Adrenal gland (tissue), 12 donors: ENCODE measurements around the gene SPON2. TPM values are rescaled to one million over a fixed set of nuclear protein-coding genes. Genes with fewer than 3 reads are reported as not detected.
A peak's percentile ranks its signal among the peaks of the same experiment; 100 is the strongest.

Experiments used
- DNase-seq, 7 donors: peaks; one replicate each; pipeline ENCODE4 v3.0.0-alpha.2; 2019 to 2020
- H3K27ac ChIP-seq, 5 donors: fragments of 200-600 bp; sonication (generic) in 4 of 5; 1 replicate in 3 of 5; 2 replicates in 2 of 5; pipeline versions ENCODE4 v1.5.1 to v1.8.0; 2016 to 2020; ENCODE audit warnings: mild to moderate bottlenecking in 1 of 5
- H3K27me3 ChIP-seq: fragments of 200-600 bp; 2 replicates; pipeline ENCODE4 v1.8.0; 2021
- H3K36me3 ChIP-seq, 2 donors: fragments of 200-600 bp; replicated peaks in 1 of 2; 1 replicate in 1 of 2; 2 replicates in 1 of 2; pipeline versions ENCODE4 v1.5.1 to v1.8.0; 2018 to 2022
- H3K4me1 ChIP-seq, 2 donors: fragments of 200-600 bp; replicated peaks in 1 of 2; 1 replicate in 1 of 2; 2 replicates in 1 of 2; pipeline versions ENCODE4 v1.5.1 to v1.8.0; 2018 to 2021
- H3K4me3 ChIP-seq, 4 donors: fragments of 200-600 bp; sonication (generic) in 3 of 4; one replicate each; pipeline ENCODE4 v1.5.1; 2016 to 2018
- H3K9me3 ChIP-seq, 3 donors: fragments of 200-600 bp; sonication (generic) in 1 of 3; replicated peaks in 1 of 3; 1 replicate in 2 of 3; 2 replicates in 1 of 3; pipeline versions ENCODE4 v1.5.1 to v1.8.0; 2016 to 2021
- POLR2A ChIP-seq, 2 donors: fragments of 450-650 bp; IDR thresholded peaks; one replicate each; pipeline ENCODE4 v1.6.1; 2017; ENCODE audit warnings: antibody characterized with exemption in 2 of 2, mild to moderate bottlenecking in 2 of 2, moderate library complexity in 1 of 2
- WGBS, 4 donors: extraction: QIAGEN DNeasy Blood & Tissue Kit in 2 of 4; methylation state at CpG; one replicate each; pipeline versions ENCODE4 v1.1.5 to v1.1.7; 2013 to 2017; 5-methylcytosine and 5-hydroxymethylcytosine counted together
- intact Hi-C, 2 donors: fragments of 100-400 bp; cut with DNase I; formaldehyde crosslinking; loops; one replicate each; pipeline versions ENCODE4 v1.14.1 to v1.15.0; 2022 to 2023
- polyA plus RNA-seq, 3 donors: library from polyadenylated mRNA; stranded (reverse); fragments of 200-250 nt in 2 of 3; fragments of 350-450 nt in 1 of 3; fragmentation: Illumina TruSeq in 1 of 3; extraction: RNeasy Lipid Tissue Mini Kit (QIAGEN cat#74804) in 1 of 3; gene quantifications; one replicate each; pipeline ENCODE4 v1.2.3, GENCODE V29; 2013 to 2014
- total RNA-seq, 9 donors: library from RNA; depleted of rRNA in 4 of 9; stranded (reverse); fragments of >200 nt in 4 of 9; fragments of 120-200 nt in 1 of 9; fragmentation: NEBNext Ultra II Directional in 1 of 9; extraction: Animal tissue kit (Norgen Biotek cat#: 25700) in 1 of 9; gene quantifications; one replicate each; pipeline versions ENCODE4 v1.1.0 to v1.2.4, GENCODE V29; 2013 to 2023
- TF ChIP-seq, protein P1 (sequence below), 6 experiments: fragments of 450-650 bp in 4 of 6; fragments of 200-600 bp in 2 of 6; sonication (generic) in 1 of 6; IDR thresholded peaks; 1 replicate in 5 of 6; 2 replicates in 1 of 6; pipeline versions ENCODE4 v1.5.1 to v1.8.0; 2016 to 2021; ENCODE audit warnings: antibody characterized with exemption in 6 of 6, mild to moderate bottlenecking in 2 of 6, moderate library complexity in 1 of 6
- donor health status: healthy with polysubstance abuse.
- donor health status: Bipolar disorder and iron deficiency.
- donor health status: DM: yes; HTN: yes; CAD: no.
- donor health status: DM: no; HTN: no; CAD: no.
- donor health status: DM: no; HTN: no; CAD: no.
- donor health status: DM: yes; HTN: yes; CAD: no.

Gene SPON2
- total and polyA plus RNA-seq, 12 donors: 4.1 to 206 (median 73.3) TPM

DNA sequence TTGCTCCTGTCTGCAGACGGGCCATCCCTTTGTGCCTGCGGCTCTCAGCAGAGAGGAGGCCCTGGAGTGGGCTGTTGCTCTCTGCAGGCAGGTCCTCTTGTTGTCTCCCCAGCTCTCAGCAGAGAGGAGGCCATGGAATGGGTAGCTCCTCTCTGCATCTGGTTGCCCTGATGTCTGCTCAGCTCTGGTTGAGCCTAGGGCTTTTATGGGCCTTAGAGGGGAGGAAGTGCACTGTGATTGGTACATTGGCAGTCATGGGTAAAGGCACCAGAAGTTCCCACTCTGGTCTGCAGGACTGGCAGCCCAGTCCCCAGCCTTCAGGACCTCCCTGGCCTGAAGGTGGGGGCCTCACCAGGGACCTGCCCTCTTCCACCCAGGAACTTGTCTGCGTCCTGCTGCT, 21.5 kb downstream of the SPON2 start:
- TF ChIP-seq, protein P1, sequence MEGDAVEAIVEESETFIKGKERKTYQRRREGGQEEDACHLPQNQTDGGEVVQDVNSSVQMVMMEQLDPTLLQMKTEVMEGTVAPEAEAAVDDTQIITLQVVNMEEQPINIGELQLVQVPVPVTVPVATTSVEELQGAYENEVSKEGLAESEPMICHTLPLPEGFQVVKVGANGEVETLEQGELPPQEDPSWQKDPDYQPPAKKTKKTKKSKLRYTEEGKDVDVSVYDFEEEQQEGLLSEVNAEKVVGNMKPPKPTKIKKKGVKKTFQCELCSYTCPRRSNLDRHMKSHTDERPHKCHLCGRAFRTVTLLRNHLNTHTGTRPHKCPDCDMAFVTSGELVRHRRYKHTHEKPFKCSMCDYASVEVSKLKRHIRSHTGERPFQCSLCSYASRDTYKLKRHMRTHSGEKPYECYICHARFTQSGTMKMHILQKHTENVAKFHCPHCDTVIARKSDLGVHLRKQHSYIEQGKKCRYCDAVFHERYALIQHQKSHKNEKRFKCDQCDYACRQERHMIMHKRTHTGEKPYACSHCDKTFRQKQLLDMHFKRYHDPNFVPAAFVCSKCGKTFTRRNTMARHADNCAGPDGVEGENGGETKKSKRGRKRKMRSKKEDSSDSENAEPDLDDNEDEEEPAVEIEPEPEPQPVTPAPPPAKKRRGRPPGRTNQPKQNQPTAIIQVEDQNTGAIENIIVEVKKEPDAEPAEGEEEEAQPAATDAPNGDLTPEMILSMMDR (IDR thresholded peaks at IDR 0.05): no peak
- TF ChIP-seq POLR2A (IDR thresholded peaks at IDR 0.05): no peak
- H3K27me3 ChIP-seq: no peaks in the 10 kb centered on the region
- H3K36me3 ChIP-seq: no peaks in the 10 kb centered on the region
- DNase-seq: no peak
- 53 to 100% (median 83%) methylated on average over 2 to 3 of the region's 3 CpGs for WGBS, 4 donors
- intact Hi-C loops: no loop called here
- H3K4me1 ChIP-seq: no peaks in the 10 kb centered on the region
- H3K4me3 ChIP-seq: no peak overlapping the region
- no peaks in the 10 kb centered on the region for H3K9me3 ChIP-seq
- H3K27ac ChIP-seq: no peak overlapping the region

GRCh38 chr4:1139860-1140259, 32.5 kb downstream of the SPON2 start:
- TF ChIP-seq POLR2A (IDR thresholded peaks at IDR 0.05): no peak
- TF ChIP-seq, protein P1 (IDR thresholded peaks at IDR 0.05): no peak
- intact Hi-C loops: loop anchor here (10.0 kb wide), 1 partner anchor 215 kb away; no protein-coding TSS in a partner anchor
- no peak overlapping the region for H3K4me3 ChIP-seq
- no peak overlapping the region for H3K27ac ChIP-seq
- no peaks in the 10 kb centered on the region for H3K36me3 ChIP-seq
- 77 to 85% (median 79%) methylated on average over 1 of the region's 1 CpG for WGBS, 4 donors
- H3K27me3 ChIP-seq: no peaks in the 10 kb centered on the region
- no peak for DNase-seq
- H3K9me3 ChIP-seq: no peaks in the 10 kb centered on the region
- H3K4me1 ChIP-seq: peaks cover 0 to 4% of the 10 kb centered on the region in 2 donors

DNA sequence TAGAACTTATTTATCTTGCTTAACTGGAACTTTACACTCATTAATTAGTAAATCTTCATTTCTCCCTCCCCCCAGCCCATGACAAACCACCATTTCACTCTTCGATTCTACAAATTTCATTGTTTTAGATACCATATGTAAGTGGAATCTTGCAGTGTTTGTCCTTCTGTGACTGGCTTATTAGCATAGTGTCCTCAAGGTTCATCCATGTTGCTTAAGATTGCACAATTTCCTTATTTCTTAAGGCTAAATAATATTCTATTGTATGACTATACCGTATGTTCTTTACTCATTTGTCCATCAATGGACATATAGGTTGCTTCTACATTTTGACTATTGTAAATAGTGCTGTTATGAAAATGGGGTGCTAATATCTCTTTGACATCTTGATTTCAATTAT, 34.5 kb downstream of the SPON2 start:
- TF ChIP-seq, protein P1 (IDR thresholded peaks at IDR 0.05): no peak
- TF ChIP-seq POLR2A (IDR thresholded peaks at IDR 0.05): no peak
- H3K4me1 ChIP-seq: peaks cover 0 to 4% of the 10 kb centered on the region in 2 donors
- no peak overlapping the region for H3K27ac ChIP-seq
- H3K4me3 ChIP-seq: peak overlapping the region in 1 of 4 donors; percentile 37
- DNase-seq: no peak
- 64 to 80% (median 74%) methylated on average over 2 of the region's 2 CpGs for WGBS, 4 donors
- intact Hi-C loops: loop anchor here (10.0 kb wide), 1 partner anchor 217 kb away; no protein-coding TSS in a partner anchor
- no peaks in the 10 kb centered on the region for H3K9me3 ChIP-seq
- H3K27me3 ChIP-seq: no peaks in the 10 kb centered on the region
- H3K36me3 ChIP-seq: no peaks in the 10 kb centered on the region

DNA sequence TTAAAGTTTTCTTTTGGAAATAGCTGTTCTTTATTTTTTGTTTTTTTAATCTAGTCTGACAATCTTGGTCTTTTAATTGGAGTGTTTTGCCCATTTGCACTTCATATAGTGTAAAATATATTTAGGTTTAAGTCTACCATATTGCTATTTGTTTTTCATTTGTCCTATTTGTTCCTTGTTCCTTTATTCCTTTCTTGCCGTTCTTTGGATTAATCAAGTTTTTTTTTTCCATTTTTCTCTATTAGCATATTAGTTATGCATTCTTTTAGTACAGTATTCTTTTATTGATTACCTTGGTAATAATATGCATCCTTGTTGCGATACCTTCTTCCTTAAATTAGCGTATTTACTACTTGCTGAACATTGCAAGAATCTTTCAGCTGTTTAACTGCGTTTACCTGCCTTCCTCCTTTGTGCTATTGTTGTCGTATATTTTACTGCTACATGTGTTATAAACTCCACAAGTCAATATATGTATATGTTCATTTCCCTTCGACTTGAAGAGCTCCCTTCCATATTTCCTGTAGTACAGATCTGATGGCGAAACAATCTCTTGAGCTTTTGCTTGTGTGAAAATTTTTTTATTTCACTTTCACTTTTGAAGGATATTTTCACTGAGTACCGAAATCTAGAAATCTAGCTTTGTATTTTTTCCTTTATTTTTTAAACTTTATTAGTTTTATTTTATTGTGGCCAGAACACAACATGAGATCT, 35.2 kb downstream of the SPON2 start:
- Histone ChIP-seq H3K4me3 (peak overlapping the region in 1 of 4 donors; percentile 37), H3K9me3 (no peaks in the 10 kb centered on the region), H3K36me3 (no peaks in the 10 kb centered on the region), H3K27me3 (no peaks in the 10 kb centered on the region), H3K27ac (no peak overlapping the region), H3K4me1 (peaks cover 0 to 4% of the 10 kb centered on the region in 2 donors)
- intact Hi-C loops: loop anchor here (10.0 kb wide), 1 partner anchor 218 kb away; no protein-coding TSS in a partner anchor
- TF ChIP-seq, protein P1 (IDR thresholded peaks at IDR 0.05): no peak
- 61 to 73% (median 68%) methylated on average over 8 of the region's 8 CpGs for WGBS, 4 donors
- no peak for DNase-seq
